ENCODE measurements around the gene RHBDL3.
"Not testable (repeated sequence)": the region's sequence is repeated elsewhere in the genome, so short reads cannot be mapped to it uniquely, and the experiment has no call there.

RHBDL3 gene

GRCh38 chr17:32289471-32290070 lies 23.9 kb downstream of the RHBDL3 start:
- DNase-seq (ENCODE audit: low read depth) = no peak

GRCh38 chr17:32292094-32292493 lies 26.5 kb downstream of the RHBDL3 start:
- no peak for DNase-seq (ENCODE audit: low read depth)

- DNase-seq (ENCODE audit: low read depth) = no peak
Measured at GRCh38 chr17:32297424-32297823, 31.8 kb downstream of the RHBDL3 start.

- DNase-seq (ENCODE audit: low read depth) = no peak
Measured at GRCh38 chr17:32297860-32298259, 32.2 kb downstream of the RHBDL3 start.

- no peak for DNase-seq (ENCODE audit: low read depth)
Measured at GRCh38 chr17:32298298-32298697, 32.7 kb downstream of the RHBDL3 start.

GRCh38 chr17:32298721-32299579 lies 33.3 kb downstream of the RHBDL3 start:
- no peak for DNase-seq (ENCODE audit: low read depth)

GRCh38 chr17:32299580-32300164 lies 34.0 kb downstream of the RHBDL3 start:
- no peak for DNase-seq (ENCODE audit: low read depth)

GRCh38 chr17:32302037-32302436 lies 36.4 kb downstream of the RHBDL3 start:
- no peak for DNase-seq (ENCODE audit: low read depth)

- DNase-seq (ENCODE audit: low read depth) = no peak
Measured at GRCh38 chr17:32302860-32303649, 37.4 kb downstream of the RHBDL3 start.

GRCh38 chr17:32303781-32304288 lies 38.2 kb downstream of the RHBDL3 start:
- no peak for DNase-seq (ENCODE audit: low read depth)

GRCh38 chr17:32305049-32305448 lies 39.4 kb downstream of the RHBDL3 start:
- no peak for DNase-seq (ENCODE audit: low read depth)

- DNase-seq (ENCODE audit: low read depth) = no peak
Measured at GRCh38 chr17:32307658-32308057, 42.0 kb downstream of the RHBDL3 start.

- DNase-seq (ENCODE audit: low read depth) = no peak
Measured at GRCh38 chr17:32311028-32311536, 45.5 kb downstream of the RHBDL3 start.

GRCh38 chr17:32314636-32315035 lies 49.0 kb downstream of the RHBDL3 start:
- DNase-seq (ENCODE audit: low read depth) = no peak

GRCh38 chr17:32315171-32315570 lies 49.5 kb downstream of the RHBDL3 start:
- DNase-seq (ENCODE audit: low read depth) = no peak

GRCh38 chr17:32316653-32317052 lies 51.0 kb downstream of the RHBDL3 start:
- not testable (repeated sequence) for DNase-seq (ENCODE audit: low read depth)

- no peak for DNase-seq (ENCODE audit: low read depth)
Measured at GRCh38 chr17:32317353-32317752, 51.7 kb downstream of the RHBDL3 start.

GRCh38 chr17:32318071-32318470 lies 52.4 kb downstream of the RHBDL3 start:
- DNase-seq (ENCODE audit: low read depth) = no peak

GRCh38 chr17:32319548-32319905 lies 53.9 kb downstream of the RHBDL3 start:
- DNase-seq (ENCODE audit: low read depth) = no peak

GRCh38 chr17:32320080-32320479 lies 54.4 kb downstream of the RHBDL3 start:
- not testable (repeated sequence) for DNase-seq (ENCODE audit: low read depth)

GRCh38 chr17:32320847-32321246 lies 55.2 kb downstream of the RHBDL3 start:
- no peak for DNase-seq (ENCODE audit: low read depth)

- DNase-seq (ENCODE audit: low read depth) = no peak
Measured at GRCh38 chr17:32323046-32323445, 57.4 kb downstream of the RHBDL3 start.
